ENCODE measurements around the gene TNNI2.
A peak's percentile ranks its signal among the peaks of the same experiment; 100 is the strongest.

DNA sequence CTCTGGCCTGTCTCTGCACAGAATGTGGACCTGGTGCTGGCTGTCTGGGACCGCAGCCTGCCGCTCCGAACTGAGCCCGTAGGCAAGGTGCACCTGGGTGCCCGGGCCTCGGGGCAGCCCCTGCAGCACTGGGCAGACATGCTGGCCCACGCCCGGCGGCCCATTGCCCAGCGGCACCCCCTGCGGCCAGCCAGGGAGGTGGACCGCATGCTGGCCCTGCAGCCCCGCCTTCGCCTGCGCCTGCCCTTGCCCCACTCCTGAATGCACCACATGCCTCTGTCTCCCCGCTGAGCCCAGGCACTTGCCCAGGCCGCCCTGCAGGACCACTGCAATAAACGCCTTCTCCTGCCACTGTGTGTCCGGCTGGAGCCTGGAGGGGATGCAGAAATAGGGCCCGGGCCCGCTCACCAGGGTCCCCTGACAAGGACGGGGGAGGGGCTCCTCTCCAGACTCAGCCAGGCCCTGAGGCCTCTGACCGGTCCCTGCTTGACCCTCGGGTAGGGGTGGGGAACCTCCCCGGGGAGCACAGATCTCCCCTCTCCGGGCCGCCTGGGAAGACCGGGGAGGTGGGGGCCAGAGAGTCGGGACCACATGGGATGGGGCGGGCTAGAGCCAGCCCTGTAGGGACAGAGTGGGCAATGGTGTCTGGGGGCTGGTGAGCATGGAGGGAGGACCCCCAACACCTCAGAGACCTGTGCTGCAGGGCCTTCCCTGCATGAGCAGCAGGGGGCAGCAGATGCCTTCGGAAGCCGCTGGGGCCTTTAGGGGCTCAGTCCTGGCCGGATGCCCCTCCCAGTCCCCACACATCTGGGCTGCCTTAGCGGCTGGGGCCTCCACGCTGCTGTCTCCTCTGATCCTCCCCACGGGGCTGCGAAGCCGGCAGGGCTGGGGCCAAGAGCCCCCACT, 1.4 kb upstream of the TNNI2 start:
- peak; percentile 84 to 92 (median 88) for TF ChIP-seq CTCF (IDR thresholded peaks at IDR 0.05 in 4 of 5, conservative IDR thresholded peaks at IDR 0.05 in 1 of 5)
- TF ChIP-seq POLR2A (IDR thresholded peaks at IDR 0.05): no peak

Data from gastrocnemius medialis (tissue), 4 donors.